GM12801 (cell line): ENCODE data around the gene ABHD12B.

ENCODE experiments used
- CTCF ChIP-seq: IDR thresholded peaks from one replicate; pipeline ENCODE4 v1.5.1; 2011; ENCODE audit warnings: control low read depth; ENCODE audit not compliant: insufficient read length; ENCODE audit errors: extremely low read depth

ABHD12B gene

GRCh38 chr14:50953502-50953901 lies 81.6 kb downstream of the ABHD12B start:
- TF ChIP-seq CTCF: no peak
